Neural cell (in vitro differentiated cells): ENCODE results near the gene KLHDC3. TPM values are rescaled to one million over a fixed set of nuclear protein-coding genes. Genes with fewer than 3 reads are reported as not detected.

Experiments
- H2AFZ ChIP-seq: fragments of 200-600, 300-800 bp; sonication (generic), shearing (Covaris generic); 2 replicates; pipeline ENCODE4 v1.6.0; 2014; ENCODE audit warnings: low read depth, mild to moderate bottlenecking, antibody characterized with exemption, low read length, moderate library complexity
- H3F3A ChIP-seq: fragments of 200-600 bp; shearing (Covaris generic); 2 replicates; pipeline ENCODE4 v1.6.1; 2016; ENCODE audit warnings: mild to moderate bottlenecking, moderate library complexity, mixed read lengths, antibody characterized with exemption, low read length; ENCODE audit not compliant: insufficient read depth, poor library complexity, severe bottlenecking
- H3K27ac ChIP-seq: fragments of 200-600, 300-800 bp; sonication (generic), shearing (Covaris generic); 2 replicates; pipeline ENCODE4 v1.5.1; 2014; ENCODE audit warnings: mild to moderate bottlenecking, low read length, moderate library complexity
- H3K27me3 ChIP-seq: fragments of 300-800, 200-600 bp; sonication (generic), shearing (Covaris generic); 2 replicates; pipeline ENCODE4 v1.6.0; 2014; ENCODE audit warnings: mild to moderate bottlenecking, low read depth, low read length, moderate library complexity; ENCODE audit not compliant: insufficient read depth
- H3K36me3 ChIP-seq: fragments of 300-800, 200-600 bp; sonication (generic), shearing (Covaris generic); 2 replicates; pipeline ENCODE4 v1.5.1; 2014; ENCODE audit warnings: mild to moderate bottlenecking, antibody characterized with exemption, low read length, moderate library complexity; ENCODE audit not compliant: insufficient read depth
- H3K4me2 ChIP-seq: fragments of 300-800, 200-600 bp; sonication (generic), shearing (Covaris generic); 2 replicates; pipeline ENCODE4 v1.6.0; 2014; ENCODE audit warnings: mild to moderate bottlenecking, low read length
- H3K4me3 ChIP-seq: fragments of 300-800, 200-600 bp; sonication (generic), shearing (Covaris generic); 2 replicates; pipeline ENCODE4 v1.5.1; 2014; ENCODE audit warnings: mild to moderate bottlenecking, low read length, moderate library complexity
- H3K79me2 ChIP-seq: fragments of 200-600 bp; shearing (Covaris generic); replicated peaks from 2 replicates; pipeline ENCODE4 v1.6.0; 2014; ENCODE audit warnings: mild to moderate bottlenecking, low read length, moderate library complexity; ENCODE audit not compliant: insufficient read depth
- H3K9ac ChIP-seq: fragments of 300-800, 200-600 bp; sonication (generic), shearing (Covaris generic); 2 replicates; pipeline ENCODE4 v1.6.1; 2016; ENCODE audit warnings: mild to moderate bottlenecking, low read length, mixed read lengths
- H3K9me2 ChIP-seq: fragments of 200-600 bp; shearing (Covaris generic); 2 replicates; pipeline ENCODE4 v1.6.1; 2016; ENCODE audit warnings: mild to moderate bottlenecking, low read length, mixed read lengths; ENCODE audit not compliant: insufficient read depth
- H3K9me3 ChIP-seq: fragments of 200-600, 300-800 bp; sonication (generic), shearing (Covaris generic); 2 replicates; pipeline ENCODE4 v1.6.1; 2016; ENCODE audit warnings: mild to moderate bottlenecking, mixed run types, low read length, moderate library complexity, mixed read lengths
- H4K20me1 ChIP-seq: fragments of 200-600 bp; shearing (Covaris generic); 2 replicates; pipeline ENCODE4 v1.6.1; 2016; ENCODE audit warnings: mild to moderate bottlenecking, mixed run types; ENCODE audit not compliant: insufficient read depth
- CTCF ChIP-seq: fragments of 450-650 bp; IDR thresholded peaks from 2 replicates; pipeline ENCODE4 v1.5.1; 2014; ENCODE audit warnings: antibody characterized with exemption, mild to moderate bottlenecking, moderate library complexity; ENCODE audit not compliant: poor library complexity, severe bottlenecking
- EP300 ChIP-seq: fragments of 450-650 bp; conservative IDR thresholded peaks from 2 replicates; pipeline ENCODE4 v1.6.1; 2014; ENCODE audit warnings: antibody characterized with exemption, mild to moderate bottlenecking, moderate library complexity; ENCODE audit not compliant: poor library complexity, severe bottlenecking
- EZH2 ChIP-seq: fragments of 200-600, 300-800 bp; shearing (Covaris generic), sonication (generic); IDR thresholded peaks from 2 replicates; pipeline ENCODE4 v1.6.1; 2014; ENCODE audit warnings: antibody characterized with exemption, low read length, borderline replicate concordance, mild to moderate bottlenecking; ENCODE audit not compliant: insufficient read depth, poor library complexity, severe bottlenecking
- MXI1 ChIP-seq: fragments of 450-650 bp; conservative IDR thresholded peaks from 2 replicates; pipeline ENCODE4 v1.6.1; 2014; ENCODE audit warnings: antibody characterized with exemption, mild to moderate bottlenecking; ENCODE audit not compliant: poor library complexity, severe bottlenecking
- POLR2AphosphoS5 ChIP-seq: IDR thresholded peaks from 2 replicates; pipeline ENCODE4 v1.6.1; 2012
- RAD21 ChIP-seq: fragments of 450-650 bp; conservative IDR thresholded peaks from 2 replicates; pipeline ENCODE4 v1.6.1; 2014; ENCODE audit warnings: antibody characterized with exemption, mild to moderate bottlenecking, moderate library complexity
- REST ChIP-seq: IDR thresholded peaks from 2 replicates; pipeline ENCODE4 v1.6.1; 2012; ENCODE audit warnings: borderline replicate concordance
- SMC3 ChIP-seq: fragments of 450-650 bp; conservative IDR thresholded peaks from 2 replicates; pipeline ENCODE4 v1.6.1; 2014; ENCODE audit warnings: antibody characterized with exemption, mild to moderate bottlenecking, moderate library complexity; ENCODE audit not compliant: poor library complexity
- TAF1 ChIP-seq: IDR thresholded peaks from 2 replicates; pipeline ENCODE4 v1.6.1; 2012; ENCODE audit warnings: low read depth
- polyA plus RNA-seq: library from polyadenylated mRNA; depleted of rRNA; stranded (reverse); fragments of >200 nt; gene quantifications from 2 replicates; pipeline ENCODE4 v1.2.3, GENCODE V29; 2014

The KLHDC3 gene
- polyA plus RNA-seq, 1 donor from 2014 or later = 232 TPM

- Histone ChIP-seq H3K27me3 (no peaks in the 10 kb centered on the region), H3K4me3 (no peak overlapping the region), H3K9me2 (no peaks in the 10 kb centered on the region), H3K9ac (no peak overlapping the region), H2AFZ (no peak overlapping the region), H3F3A (no peaks in the 10 kb centered on the region), H3K27ac (no peak overlapping the region), H3K4me2 (no peak overlapping the region), H3K79me2 (peaks cover 6% of the 10 kb centered on the region), H4K20me1 (no peaks in the 10 kb centered on the region), H3K36me3 (no peaks in the 10 kb centered on the region), H3K9me3 (no peaks in the 10 kb centered on the region)
- no peak for TF ChIP-seq EZH2
Measured at GRCh38 chr6:42974919-42975505, 39.0 kb upstream of the KLHDC3 start.

- H3K27ac ChIP-seq = peak overlapping the region; percentile 90
- H3K9ac ChIP-seq = peak overlapping the region; percentile 83
- no peaks in the 10 kb centered on the region for H3K36me3 ChIP-seq
- H2AFZ ChIP-seq = peak overlapping the region; percentile 30
- no peaks in the 10 kb centered on the region for H3F3A ChIP-seq
- H4K20me1 ChIP-seq = no peaks in the 10 kb centered on the region
- H3K9me3 ChIP-seq = no peaks in the 10 kb centered on the region
- no peaks in the 10 kb centered on the region for H3K27me3 ChIP-seq
- peak overlapping the region; percentile 88 for H3K4me2 ChIP-seq
- TF ChIP-seq POLR2AphosphoS5 (no peak), REST (no peak), SMC3 (no peak), EZH2 (no peak), CTCF (no peak), RAD21 (no peak), EP300 (no peak), TAF1 (no peak), MXI1 (no peak)
- no peaks in the 10 kb centered on the region for H3K9me2 ChIP-seq
- peaks cover 6% of the 10 kb centered on the region for H3K79me2 ChIP-seq
- H3K4me3 ChIP-seq = peak overlapping the region; percentile 95
Measured at GRCh38 chr6:42978487-42978838, 35.6 kb upstream of the KLHDC3 start.
